GM23248 (cell line): ENCODE measurements around the gene ARHGAP26.

Experiments
- EZH2 ChIP-seq: fragments of 200-600 bp; sonication (generic); IDR thresholded peaks from 2 replicates; pipeline ENCODE4 v1.6.1; 2018; ENCODE audit warnings: antibody characterized with exemption, mild to moderate bottlenecking; ENCODE audit not compliant: insufficient read depth, poor library complexity, severe bottlenecking
- EZH2phosphoT487 ChIP-seq: fragments of 200-600 bp; sonication (generic); IDR thresholded peaks from 2 replicates; pipeline ENCODE4 v1.6.1; 2018; ENCODE audit warnings: antibody characterized with exemption, moderate library complexity, mild to moderate bottlenecking, low read depth; ENCODE audit not compliant: insufficient read depth

GRCh38 chr5:142981475-142981874 is 211.3 kb downstream of the ARHGAP26 start:
- TF ChIP-seq EZH2: no peak
- no peak for TF ChIP-seq EZH2phosphoT487
